Cardiac fibroblast (primary cell): Measurements from ENCODE around the gene SLC25A13.

Source experiments
- DNase-seq, 2 donors: peaks; one replicate each; pipeline versions ENCODE4 v3.0.0 to v3.0.0-alpha.2; 2010; ENCODE audit warnings: low read depth in 2 of 2
- H3K4me3 ChIP-seq, 2 donors: replicated peaks in 1 of 2; 1 replicate in 1 of 2; 2 replicates in 1 of 2; pipeline ENCODE4 v1.5.1; 2011; ENCODE audit warnings: low read depth in 2 of 2, low read length in 2 of 2, mild to moderate bottlenecking in 2 of 2, moderate library complexity in 1 of 2
- CTCF ChIP-seq: IDR thresholded peaks from one replicate; pipeline ENCODE4 v1.5.1; 2011; ENCODE audit warnings: low read depth, mild to moderate bottlenecking, low read length, inconsistent platforms

The SLC25A13 gene

GRCh38 chr7:96074871-96075270 is 247.0 kb downstream of the SLC25A13 start:
- no peak for TF ChIP-seq CTCF
- no peak for DNase-seq
- H3K4me3 ChIP-seq: no peak overlapping the region
